DOHH2 (cell line): ENCODE measurements around the gene USH1G.

ENCODE experiments used
- EZH2phosphoT487 ChIP-seq: fragments of 200-600 bp; sonication (generic); IDR thresholded peaks from 2 replicates; pipeline ENCODE4 v1.6.1; 2017; ENCODE audit warnings: borderline replicate concordance, mild to moderate bottlenecking, antibody characterized with exemption, low read length, moderate library complexity, mixed read lengths
- TF ChIP-seq, protein P1 (sequence below): fragments of 200-600 bp; sonication (generic); IDR thresholded peaks from one replicate; pipeline ENCODE4 v1.5.1; 2014; ENCODE audit warnings: antibody characterized with exemption, mild to moderate bottlenecking, low read depth, low read length; ENCODE audit not compliant: poor library complexity, severe bottlenecking

DNA sequence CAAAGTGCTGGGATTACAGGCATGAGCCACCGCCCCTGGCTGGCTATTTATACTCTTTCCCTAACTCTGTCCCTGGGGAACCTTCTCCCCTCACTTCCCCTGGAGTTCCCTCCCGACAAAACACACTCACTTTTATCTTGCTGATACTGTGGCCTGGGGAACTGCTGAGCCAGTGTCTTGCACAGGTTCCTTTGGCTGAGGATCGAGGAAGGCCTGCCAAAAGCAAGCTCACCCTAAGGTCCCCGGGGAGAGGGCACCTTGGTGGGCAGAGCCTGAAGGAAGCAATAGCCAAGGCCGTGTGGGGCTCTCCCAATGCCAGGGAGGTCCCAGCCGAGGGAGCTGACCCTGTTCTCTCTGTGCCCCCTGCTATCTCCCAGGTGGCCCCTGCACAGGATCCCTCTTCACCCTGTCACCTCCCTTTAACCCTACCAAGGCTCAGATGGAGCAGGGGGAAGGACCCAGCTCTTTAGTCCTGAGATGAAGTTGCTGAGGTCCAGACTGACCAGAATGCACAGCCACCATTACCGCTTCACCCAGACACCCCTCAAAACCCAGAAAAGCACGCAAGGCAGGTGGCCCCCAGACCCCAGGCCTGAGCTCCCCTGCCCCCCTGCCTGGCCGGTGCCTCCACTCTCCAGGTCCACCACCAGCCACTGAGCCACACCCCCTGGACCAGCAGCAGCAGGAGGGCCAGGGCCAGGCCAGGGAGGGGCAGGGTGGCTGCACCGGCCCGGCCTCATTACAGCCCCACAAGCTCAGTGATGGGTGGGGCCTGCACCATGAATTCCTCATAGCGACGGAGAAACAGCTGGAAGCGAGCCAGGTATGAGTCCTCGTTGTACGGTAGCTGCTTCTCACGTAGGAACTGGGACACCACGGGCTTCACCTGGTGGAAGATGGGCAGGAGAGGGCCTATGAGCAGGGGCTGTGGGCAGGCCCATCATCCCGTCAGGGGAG, 45.2 kb downstream of the USH1G start:
- TF ChIP-seq, protein P1, sequence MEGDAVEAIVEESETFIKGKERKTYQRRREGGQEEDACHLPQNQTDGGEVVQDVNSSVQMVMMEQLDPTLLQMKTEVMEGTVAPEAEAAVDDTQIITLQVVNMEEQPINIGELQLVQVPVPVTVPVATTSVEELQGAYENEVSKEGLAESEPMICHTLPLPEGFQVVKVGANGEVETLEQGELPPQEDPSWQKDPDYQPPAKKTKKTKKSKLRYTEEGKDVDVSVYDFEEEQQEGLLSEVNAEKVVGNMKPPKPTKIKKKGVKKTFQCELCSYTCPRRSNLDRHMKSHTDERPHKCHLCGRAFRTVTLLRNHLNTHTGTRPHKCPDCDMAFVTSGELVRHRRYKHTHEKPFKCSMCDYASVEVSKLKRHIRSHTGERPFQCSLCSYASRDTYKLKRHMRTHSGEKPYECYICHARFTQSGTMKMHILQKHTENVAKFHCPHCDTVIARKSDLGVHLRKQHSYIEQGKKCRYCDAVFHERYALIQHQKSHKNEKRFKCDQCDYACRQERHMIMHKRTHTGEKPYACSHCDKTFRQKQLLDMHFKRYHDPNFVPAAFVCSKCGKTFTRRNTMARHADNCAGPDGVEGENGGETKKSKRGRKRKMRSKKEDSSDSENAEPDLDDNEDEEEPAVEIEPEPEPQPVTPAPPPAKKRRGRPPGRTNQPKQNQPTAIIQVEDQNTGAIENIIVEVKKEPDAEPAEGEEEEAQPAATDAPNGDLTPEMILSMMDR: no peak
- no peak for TF ChIP-seq EZH2phosphoT487
